Measurements from ENCODE around the gene NEURL3.

DNA sequence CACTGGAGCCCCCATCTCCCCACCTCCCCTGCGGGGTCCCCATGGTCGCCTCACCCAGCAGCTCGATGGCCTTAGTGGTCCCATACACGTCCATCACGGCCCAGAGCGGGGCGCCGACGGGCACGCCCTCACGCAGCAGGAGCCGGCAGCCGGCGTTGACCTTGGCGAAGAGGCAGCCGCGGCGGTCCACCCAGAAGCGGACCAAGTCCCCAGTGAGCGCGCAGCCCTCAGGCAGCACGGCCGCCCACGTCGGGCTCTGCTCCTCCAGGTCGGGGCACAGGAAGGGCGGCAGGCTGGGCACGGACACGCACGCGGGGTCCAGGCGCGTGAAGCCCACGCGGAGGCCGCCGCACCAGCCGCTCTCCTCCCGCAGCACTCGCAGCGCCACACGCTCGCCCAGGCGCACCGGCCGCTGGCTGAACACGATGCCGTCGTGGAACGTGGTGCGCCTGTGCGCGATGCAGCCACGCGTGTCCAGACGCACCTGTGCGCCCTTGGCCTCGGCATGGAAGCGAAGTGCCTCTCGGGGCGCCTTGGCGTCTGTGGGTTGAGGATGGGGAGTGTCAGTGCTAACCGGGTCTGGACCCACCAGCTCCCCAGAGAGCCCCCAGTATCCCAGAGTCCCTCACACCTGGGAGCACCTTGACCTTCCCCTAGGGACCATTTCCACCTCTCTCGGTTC, 4.6 kb downstream of the NEURL3 start:
- no peak for TF ChIP-seq MAFK (IDR thresholded peaks at IDR 0.05; ENCODE audit: low read depth, low read length)
- TF ChIP-seq, protein P1, sequence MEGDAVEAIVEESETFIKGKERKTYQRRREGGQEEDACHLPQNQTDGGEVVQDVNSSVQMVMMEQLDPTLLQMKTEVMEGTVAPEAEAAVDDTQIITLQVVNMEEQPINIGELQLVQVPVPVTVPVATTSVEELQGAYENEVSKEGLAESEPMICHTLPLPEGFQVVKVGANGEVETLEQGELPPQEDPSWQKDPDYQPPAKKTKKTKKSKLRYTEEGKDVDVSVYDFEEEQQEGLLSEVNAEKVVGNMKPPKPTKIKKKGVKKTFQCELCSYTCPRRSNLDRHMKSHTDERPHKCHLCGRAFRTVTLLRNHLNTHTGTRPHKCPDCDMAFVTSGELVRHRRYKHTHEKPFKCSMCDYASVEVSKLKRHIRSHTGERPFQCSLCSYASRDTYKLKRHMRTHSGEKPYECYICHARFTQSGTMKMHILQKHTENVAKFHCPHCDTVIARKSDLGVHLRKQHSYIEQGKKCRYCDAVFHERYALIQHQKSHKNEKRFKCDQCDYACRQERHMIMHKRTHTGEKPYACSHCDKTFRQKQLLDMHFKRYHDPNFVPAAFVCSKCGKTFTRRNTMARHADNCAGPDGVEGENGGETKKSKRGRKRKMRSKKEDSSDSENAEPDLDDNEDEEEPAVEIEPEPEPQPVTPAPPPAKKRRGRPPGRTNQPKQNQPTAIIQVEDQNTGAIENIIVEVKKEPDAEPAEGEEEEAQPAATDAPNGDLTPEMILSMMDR (conservative IDR thresholded peaks at IDR 0.05; ENCODE audit: low read depth, low read length) = no peak
- no peak for TF ChIP-seq BHLHE40 (IDR thresholded peaks at IDR 0.05; ENCODE audit: low read depth, low read length)
